Epithelial cell of prostate (primary cell): Measurements from ENCODE around the gene TMEM266.
A peak's percentile ranks its signal among the peaks of the same experiment; 100 is the strongest.

ENCODE experiments used
- DNase-seq: peaks from one replicate; pipeline ENCODE4 v3.0.0-alpha.2; 2011; ENCODE audit warnings: low read depth, low spot score
- H3K27ac ChIP-seq: fragments of 450-650 bp; 2 replicates; pipeline ENCODE4 v1.5.1; 2017; ENCODE audit warnings: mild to moderate bottlenecking

Gene TMEM266

GRCh38 chr15:76065245-76065644 lies 5.5 kb downstream of the TMEM266 start:
- H3K27ac ChIP-seq: no peak overlapping the region
- DNase-seq: no peak

- H3K27ac ChIP-seq: no peak overlapping the region
- DNase-seq: no peak
Observed at GRCh38 chr15:76065793-76066192, 6.0 kb downstream of the TMEM266 start.

DNA sequence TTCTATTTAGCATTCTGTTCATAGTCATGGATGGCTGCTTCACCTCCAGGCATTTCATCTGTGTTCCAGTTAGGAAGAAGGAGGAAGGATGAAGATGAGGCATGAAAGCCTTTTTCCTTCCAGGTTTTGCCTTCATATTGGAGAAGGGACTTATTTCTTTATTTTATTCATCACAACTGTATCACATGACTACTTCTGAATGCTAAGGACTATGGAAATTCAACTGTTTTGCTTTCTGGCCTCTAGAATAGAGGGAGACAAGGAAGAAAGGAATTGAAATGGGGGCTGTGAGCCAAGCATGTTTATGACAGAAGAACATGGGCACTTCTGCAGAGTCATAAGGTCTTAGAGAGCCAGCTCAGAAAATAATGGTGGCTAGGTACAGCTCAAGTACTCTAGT lies 10.4 kb downstream of the TMEM266 start:
- no peak overlapping the region for H3K27ac ChIP-seq
- DNase-seq: no peak

- no peak for DNase-seq
- no peak overlapping the region for H3K27ac ChIP-seq
Observed at GRCh38 chr15:76070921-76071635, 11.3 kb downstream of the TMEM266 start.

DNA sequence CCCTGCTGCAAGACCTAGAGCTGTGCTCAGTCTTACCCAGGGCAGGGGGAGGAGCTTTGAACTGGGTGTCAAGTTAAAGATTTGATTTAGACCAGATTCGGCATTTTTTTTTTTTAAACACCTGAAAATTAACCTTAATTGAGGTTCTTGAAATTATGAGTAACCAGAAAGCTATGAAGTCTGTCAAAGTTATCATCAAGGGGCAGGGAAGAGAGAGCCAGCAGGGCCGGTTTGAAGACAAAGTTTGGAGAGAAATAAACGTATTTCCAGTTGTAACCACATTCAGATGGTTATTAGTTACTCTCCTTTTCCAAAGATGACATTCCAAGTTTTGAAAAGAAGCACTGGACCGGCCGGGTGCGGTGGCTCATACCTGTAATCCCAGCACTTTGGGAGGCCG lies 12.0 kb downstream of the TMEM266 start:
- DNase-seq: no peak
- H3K27ac ChIP-seq: no peak overlapping the region

GRCh38 chr15:76073554-76073953 lies 13.8 kb downstream of the TMEM266 start:
- DNase-seq: peak; percentile 34
- no peak overlapping the region for H3K27ac ChIP-seq

GRCh38 chr15:76075046-76075445 lies 15.3 kb downstream of the TMEM266 start:
- no peak overlapping the region for H3K27ac ChIP-seq
- DNase-seq: no peak

DNA sequence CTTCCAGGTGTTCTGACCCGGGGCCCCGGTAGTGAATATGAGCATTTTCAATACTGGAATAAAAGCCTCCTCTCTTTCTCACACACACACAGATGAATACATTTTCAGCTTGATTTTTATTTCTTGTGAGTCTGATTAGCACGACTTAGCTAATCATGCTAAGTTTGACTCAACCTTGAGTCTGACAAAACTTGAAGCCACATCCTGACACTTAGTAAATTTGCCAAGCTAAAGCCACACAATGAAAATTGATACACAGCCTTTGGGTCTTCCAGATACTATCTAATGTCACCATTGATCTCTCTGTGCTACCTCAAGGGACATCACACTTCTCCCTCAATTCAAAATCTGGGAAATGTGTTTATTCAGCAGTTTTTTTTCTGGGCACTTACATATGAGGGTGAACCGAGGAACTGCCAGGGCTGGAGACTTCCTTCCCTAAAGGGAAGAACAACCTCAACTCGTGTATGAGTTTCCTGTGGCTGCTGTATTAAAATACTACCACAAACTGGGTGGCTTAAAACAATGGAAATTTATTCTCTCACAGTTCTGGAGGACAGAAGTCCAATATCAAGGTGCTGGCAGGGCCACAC lies 18.6 kb downstream of the TMEM266 start:
- DNase-seq: no peak
- H3K27ac ChIP-seq: no peak overlapping the region

GRCh38 chr15:76084256-76084655 lies 24.5 kb downstream of the TMEM266 start:
- no peak overlapping the region for H3K27ac ChIP-seq
- no peak for DNase-seq

DNA sequence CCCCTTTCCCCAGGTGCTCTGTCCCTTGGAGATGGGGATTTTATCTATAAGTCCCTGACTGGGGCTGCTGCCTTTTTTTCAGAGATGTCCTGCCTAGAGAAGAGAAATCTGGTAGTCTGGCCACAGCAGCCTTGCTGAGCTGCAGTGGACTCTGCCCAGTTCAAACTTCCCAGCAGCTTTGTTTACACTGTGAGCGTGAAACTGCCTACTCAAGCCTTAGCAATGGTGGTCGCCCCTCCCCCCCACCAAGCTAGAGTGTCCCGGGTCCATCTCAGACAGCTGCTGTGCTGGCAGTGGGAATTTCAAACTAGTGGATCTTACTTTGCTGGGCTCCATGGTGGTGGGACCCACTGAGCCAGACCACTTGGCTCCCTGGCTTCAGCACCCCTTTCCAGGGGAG lies 38.9 kb downstream of the TMEM266 start:
- no peak overlapping the region for H3K27ac ChIP-seq
- DNase-seq: no peak

GRCh38 chr15:76099388-76099787 lies 39.6 kb downstream of the TMEM266 start:
- no peak for DNase-seq
- no peak overlapping the region for H3K27ac ChIP-seq

DNA sequence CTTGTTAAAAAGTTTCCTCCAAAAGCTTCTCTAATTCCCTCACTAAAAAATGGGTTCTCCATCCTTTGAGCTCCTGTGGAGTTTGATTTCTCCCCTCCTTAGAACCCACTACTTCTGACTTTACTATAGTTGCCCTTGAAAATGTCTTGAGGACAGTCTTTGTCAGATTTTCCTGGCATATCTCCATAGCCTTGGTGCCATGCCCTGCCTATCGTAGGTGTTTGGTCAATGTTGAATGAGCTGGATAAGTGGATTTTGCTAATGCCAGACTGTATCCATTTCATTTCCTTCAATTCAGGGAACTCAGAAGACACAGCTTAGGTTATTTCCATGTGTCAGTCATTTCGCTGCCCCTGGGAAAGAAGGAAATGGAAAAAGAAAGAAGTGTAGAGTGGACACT lies 40.6 kb downstream of the TMEM266 start:
- H3K27ac ChIP-seq: no peak overlapping the region
- DNase-seq: no peak

DNA sequence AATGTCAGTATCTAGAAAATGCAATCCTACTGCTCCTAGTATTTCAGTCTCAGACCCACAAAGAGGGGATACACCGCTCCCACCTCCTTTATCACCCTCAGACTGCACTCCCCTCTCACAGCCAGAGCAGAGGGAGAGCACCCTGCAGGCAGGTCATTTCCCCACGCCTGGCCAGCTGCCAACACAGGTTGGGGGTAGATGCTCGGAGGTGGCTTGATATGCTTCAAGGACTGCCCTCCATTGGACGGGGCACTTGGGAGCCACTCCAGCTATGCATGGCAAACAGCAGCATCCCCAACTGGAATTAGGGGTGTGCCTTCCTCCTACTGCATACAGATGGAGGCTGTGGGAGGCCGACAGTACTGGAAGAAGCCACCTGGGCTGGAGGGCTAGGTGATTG lies 41.9 kb downstream of the TMEM266 start:
- DNase-seq: no peak
- H3K27ac ChIP-seq: no peak overlapping the region

- no peak overlapping the region for H3K27ac ChIP-seq
- no peak for DNase-seq
Observed at GRCh38 chr15:76105391-76105790, 45.6 kb downstream of the TMEM266 start.

GRCh38 chr15:76105911-76106310 lies 46.1 kb downstream of the TMEM266 start:
- H3K27ac ChIP-seq: no peak overlapping the region
- no peak for DNase-seq

DNA sequence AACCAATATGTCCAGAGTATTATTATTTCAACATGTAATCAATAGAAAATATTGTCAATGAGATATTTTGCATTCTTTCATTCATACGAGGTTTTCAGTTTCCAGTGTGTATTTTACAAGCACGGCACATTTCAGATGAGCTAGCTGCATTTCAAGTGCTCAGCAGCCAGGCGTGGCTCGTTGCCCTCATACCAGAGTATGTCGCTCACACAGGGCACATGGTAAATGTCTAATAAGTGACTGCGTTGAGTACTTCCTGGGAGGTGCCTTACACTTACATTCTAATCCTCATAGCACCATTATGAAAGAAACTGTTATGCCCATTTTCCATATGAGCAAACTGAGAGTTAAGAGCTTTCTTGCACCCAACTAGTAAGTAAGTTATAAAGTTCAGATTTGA lies 47.4 kb downstream of the TMEM266 start:
- H3K27ac ChIP-seq: peak overlapping the region; percentile 21
- DNase-seq: peak; percentile 44

DNA sequence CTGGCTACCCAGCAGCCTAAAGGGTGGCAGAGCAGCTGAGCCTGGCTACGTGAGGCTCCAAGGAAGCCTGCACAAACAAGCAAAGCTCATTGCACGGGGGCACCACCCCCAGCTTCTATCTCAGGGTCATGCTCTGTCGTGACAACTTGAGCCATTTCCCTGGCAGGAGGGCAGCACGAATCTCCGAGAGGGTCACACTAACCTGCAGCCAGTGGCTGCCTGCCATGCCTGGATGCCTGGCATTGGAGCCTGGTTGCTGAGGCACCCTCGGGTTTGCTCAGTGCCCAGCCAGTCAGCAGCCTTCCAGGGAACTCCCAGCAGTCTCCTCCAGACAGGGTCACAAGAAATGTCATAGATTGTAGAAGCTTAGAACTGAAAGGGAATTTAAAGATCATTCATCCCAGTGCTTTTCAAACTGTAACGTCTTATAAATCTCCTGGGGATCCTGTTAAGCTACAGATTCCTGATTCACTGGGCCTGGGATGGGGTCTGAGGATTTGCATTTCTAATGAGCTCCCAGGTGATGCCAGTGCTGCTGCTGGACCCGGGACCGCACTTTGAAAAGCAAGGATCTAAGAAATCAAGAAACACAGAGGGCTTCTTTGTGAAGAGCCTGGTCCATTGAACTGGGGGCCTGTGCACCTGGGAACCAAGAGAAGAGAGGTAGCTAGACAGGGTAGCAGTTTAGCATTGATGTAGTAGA lies 48.4 kb downstream of the TMEM266 start:
- DNase-seq: no peak
- H3K27ac ChIP-seq: no peak overlapping the region

- DNase-seq: no peak
- no peak overlapping the region for H3K27ac ChIP-seq
Observed at GRCh38 chr15:76109046-76109445, 49.3 kb downstream of the TMEM266 start.

GRCh38 chr15:76114561-76114960 lies 54.8 kb downstream of the TMEM266 start:
- no peak for DNase-seq
- H3K27ac ChIP-seq: no peak overlapping the region

GRCh38 chr15:76116138-76116885 lies 56.5 kb downstream of the TMEM266 start:
- H3K27ac ChIP-seq: no peak overlapping the region
- DNase-seq: no peak

DNA sequence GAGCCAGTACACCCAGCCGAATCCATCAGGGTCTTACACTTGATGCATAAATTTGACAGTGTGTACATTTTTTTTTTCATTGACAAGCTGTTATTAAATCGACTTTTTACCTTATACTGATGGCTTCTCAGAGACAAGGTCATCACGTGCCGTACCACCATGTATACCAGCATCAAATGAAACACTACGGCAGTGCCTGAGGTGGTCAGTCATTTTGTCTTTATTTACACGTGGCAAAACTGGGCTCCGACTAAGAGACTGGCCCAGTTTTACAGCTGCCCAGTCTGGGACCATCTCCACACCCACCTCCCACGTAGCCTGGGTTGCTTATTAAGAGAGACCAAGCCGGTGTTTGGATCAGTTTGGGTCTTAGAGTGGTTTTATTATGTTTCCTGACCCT lies 57.4 kb downstream of the TMEM266 start:
- no peak for DNase-seq
- no peak overlapping the region for H3K27ac ChIP-seq
